Gastrocnemius medialis (tissue), 4 donors: ENCODE data around the gene RNU2-63P.

Experiments used
- POLR2A ChIP-seq, 2 donors: fragments of 450-650 bp; IDR thresholded peaks; one replicate each; pipeline ENCODE4 v1.6.1; 2017; ENCODE audit warnings: antibody characterized with exemption in 2 of 2, mild to moderate bottlenecking in 2 of 2, moderate library complexity in 2 of 2
- TF ChIP-seq, protein P1 (sequence below), 5 experiments: fragments of 450-650 bp in 3 of 5; fragments of 200-600 bp in 2 of 5; sonication (generic) in 2 of 5; IDR thresholded peaks in 4 of 5; conservative IDR thresholded peaks in 1 of 5; 1 replicate in 4 of 5; 2 replicates in 1 of 5; pipeline ENCODE4 v1.5.1; 2016 to 2019; ENCODE audit warnings: antibody characterized with exemption in 5 of 5, mild to moderate bottlenecking in 3 of 5, moderate library complexity in 3 of 5

- TF ChIP-seq, protein P1, sequence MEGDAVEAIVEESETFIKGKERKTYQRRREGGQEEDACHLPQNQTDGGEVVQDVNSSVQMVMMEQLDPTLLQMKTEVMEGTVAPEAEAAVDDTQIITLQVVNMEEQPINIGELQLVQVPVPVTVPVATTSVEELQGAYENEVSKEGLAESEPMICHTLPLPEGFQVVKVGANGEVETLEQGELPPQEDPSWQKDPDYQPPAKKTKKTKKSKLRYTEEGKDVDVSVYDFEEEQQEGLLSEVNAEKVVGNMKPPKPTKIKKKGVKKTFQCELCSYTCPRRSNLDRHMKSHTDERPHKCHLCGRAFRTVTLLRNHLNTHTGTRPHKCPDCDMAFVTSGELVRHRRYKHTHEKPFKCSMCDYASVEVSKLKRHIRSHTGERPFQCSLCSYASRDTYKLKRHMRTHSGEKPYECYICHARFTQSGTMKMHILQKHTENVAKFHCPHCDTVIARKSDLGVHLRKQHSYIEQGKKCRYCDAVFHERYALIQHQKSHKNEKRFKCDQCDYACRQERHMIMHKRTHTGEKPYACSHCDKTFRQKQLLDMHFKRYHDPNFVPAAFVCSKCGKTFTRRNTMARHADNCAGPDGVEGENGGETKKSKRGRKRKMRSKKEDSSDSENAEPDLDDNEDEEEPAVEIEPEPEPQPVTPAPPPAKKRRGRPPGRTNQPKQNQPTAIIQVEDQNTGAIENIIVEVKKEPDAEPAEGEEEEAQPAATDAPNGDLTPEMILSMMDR (IDR thresholded peaks at IDR 0.05 in 4 of 5, conservative IDR thresholded peaks at IDR 0.05 in 1 of 5), result no peak
- TF ChIP-seq POLR2A (IDR thresholded peaks at IDR 0.05), result no peak
These were observed 10.6 kb downstream of the RNU2-63P start for GRCh38 chr2:88005776-88006175.
